HL-60/S4 treated with phorbol 12-myristate 13-acetate at 8.2 ng/mL for 4 days and 3 days (cell line): Measurements from ENCODE around the gene MPC1.
"Not testable (repeated sequence)": the region's sequence is repeated elsewhere in the genome, so short reads cannot be mapped to it uniquely, and the experiment has no call there.

Source experiments
- in situ Hi-C: fragments of 300-500 bp; cut with MboI; formaldehyde crosslinking; loops from 2 replicates; pipeline ENCODE4 v1.15.0; 2022; ENCODE audit warnings: low sequenced_read_pairs

Gene MPC1

DNA sequence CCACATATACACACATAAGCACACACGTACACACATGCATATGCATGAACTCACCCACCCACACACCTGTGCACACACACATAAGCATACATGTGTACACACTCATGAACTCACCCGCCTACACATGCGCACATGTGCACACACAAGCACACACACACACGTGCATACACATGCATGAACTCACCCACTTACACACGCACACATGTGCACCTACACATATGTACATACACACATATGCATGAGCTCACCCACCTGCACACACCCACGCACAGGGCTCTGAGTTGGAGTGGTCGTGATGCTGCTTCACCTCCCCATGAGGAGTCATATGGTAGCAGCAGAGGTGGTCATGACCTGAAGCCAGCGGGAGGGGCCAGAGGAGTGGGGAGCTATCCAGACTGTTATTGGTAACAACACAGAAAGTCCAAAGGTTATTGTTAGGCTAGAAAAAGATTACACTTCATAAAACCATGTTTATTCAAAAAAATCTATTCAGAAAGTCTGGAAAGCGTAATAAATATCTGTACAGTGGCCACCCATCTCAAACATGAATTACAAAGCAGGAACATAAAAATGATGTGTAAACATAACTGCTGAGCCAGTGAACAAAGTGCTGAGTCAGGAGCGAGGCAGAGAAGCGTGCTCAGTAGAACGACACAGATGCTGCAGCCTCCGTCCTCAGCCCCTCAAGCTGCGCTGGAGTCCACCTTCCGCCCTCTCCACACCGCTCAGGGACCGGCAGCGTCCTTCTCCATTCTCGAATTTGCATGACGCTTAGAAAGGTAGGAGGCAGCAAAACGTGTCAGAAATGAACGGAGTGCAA lies 26.4 kb upstream of the MPC1 start:
- in situ Hi-C loops: no loop called here

- in situ Hi-C loops: no loop called here
Observed at GRCh38 chr6:166406197-166406596, 23.5 kb upstream of the MPC1 start.

DNA sequence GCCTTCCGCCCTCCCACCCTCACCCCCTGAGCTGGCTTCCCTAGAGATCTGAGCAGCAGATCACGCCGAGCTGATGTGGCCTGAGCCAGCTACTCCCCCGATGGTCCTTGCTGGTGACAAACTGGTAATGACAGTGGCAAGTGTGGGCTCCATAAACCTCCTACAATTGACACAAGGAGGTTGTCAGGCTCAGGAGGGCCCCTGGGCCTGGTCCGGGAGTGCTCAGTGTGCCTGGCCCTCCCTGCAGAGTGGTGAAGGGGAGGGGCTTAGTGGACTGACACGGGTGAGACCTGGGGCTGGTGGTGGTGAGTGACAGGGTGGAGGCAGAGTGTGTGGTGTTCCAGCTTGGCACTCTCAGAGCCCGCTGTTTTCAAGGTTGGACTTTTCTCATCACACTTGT lies 22.6 kb upstream of the MPC1 start:
- in situ Hi-C loops: no loop called here

GRCh38 chr6:166402582-166403277 lies 20.0 kb upstream of the MPC1 start:
- in situ Hi-C loops: no loop called here

GRCh38 chr6:166400649-166401250 lies 18.0 kb upstream of the MPC1 start:
- in situ Hi-C loops: not testable (repeated sequence)

DNA sequence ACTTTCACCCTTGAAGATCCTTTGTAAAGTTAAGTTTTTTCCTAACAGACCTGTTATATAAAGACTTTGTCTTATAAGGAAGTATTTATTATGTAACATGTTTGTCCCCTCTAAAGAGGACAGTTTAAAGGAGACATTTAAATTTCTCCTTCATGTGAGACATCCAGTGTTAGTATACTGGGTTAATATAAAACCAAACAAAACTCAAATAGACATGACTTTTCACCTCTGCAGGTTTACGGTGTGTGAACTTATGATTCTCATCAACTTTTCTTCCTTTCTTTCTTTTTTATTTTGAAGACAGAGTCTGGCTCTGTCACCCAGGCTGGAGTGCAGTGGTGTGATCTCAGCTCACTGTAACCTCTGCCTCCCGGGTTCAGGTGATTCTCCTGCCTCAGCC lies 17.4 kb upstream of the MPC1 start:
- in situ Hi-C loops: no loop called here

DNA sequence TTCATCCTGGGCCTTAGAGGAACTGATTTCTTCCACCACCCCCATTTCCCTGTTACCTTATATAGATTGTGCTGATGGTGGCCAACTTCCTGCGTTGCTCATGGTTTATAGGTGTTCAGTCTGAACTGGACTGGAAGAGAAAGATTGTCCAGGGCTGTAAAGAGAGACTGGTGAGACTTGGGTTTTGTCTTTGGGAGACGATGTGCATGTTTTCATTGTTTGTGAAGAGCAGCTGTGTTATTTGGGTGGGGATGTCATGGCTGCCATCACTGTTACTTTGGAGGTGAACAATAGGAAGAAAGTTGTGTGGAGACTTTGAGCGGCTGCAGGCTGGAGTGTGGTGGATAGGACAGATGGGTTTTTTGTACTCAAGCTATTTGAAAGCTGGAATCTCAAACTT lies 15.6 kb upstream of the MPC1 start:
- in situ Hi-C loops: loop anchor here (5.0 kb wide), 1 partner anchor 121 kb away; no protein-coding TSS in a partner anchor

- in situ Hi-C loops: loop anchor here (5.0 kb wide), 1 partner anchor 121 kb away; no protein-coding TSS in a partner anchor
Observed at GRCh38 chr6:166397849-166398248, 15.1 kb upstream of the MPC1 start.

DNA sequence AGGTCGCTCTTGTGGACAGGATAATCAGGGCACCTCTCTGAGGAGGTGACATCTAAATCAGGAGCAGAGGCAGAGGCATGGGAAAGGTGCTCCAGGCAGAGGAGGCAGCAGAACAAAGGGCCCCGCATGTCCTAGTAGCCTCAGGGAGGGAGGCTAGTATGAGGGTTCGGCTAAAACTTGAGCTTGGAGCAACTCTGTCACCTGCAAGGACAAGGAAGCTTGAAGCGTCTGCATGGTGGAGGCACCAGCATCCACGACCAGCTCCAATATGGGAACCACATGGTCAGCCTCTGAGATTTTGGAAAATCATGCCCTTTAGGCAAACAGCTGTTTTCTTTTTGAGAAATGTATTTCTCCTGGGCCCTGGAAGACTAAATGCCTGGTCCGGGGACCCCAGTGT lies 13.0 kb upstream of the MPC1 start:
- in situ Hi-C loops: loop anchor here (5.0 kb wide), 1 partner anchor 118 kb away; no protein-coding TSS in a partner anchor

DNA sequence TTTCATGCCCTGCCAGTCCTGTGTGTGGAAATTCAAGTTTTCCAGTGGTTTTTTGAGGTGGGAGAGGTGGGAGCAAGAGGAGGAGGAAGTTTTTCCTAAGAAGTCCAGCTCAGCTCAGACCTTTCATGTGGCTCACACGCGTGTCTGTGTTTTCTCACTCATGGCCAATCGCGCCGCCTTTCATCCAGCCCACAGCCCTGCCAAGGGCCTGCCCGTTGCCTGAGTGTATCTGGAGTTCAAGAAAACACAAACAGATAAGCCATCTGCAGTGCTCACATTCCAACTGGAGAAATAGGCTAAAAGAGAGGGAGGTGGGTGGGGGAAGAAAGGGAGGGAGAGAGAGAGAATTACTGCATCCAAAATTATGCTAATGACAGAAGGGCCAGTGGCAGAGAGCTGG lies 12.6 kb upstream of the MPC1 start:
- in situ Hi-C loops: loop anchor here (5.0 kb wide), 1 partner anchor 118 kb away; no protein-coding TSS in a partner anchor

DNA sequence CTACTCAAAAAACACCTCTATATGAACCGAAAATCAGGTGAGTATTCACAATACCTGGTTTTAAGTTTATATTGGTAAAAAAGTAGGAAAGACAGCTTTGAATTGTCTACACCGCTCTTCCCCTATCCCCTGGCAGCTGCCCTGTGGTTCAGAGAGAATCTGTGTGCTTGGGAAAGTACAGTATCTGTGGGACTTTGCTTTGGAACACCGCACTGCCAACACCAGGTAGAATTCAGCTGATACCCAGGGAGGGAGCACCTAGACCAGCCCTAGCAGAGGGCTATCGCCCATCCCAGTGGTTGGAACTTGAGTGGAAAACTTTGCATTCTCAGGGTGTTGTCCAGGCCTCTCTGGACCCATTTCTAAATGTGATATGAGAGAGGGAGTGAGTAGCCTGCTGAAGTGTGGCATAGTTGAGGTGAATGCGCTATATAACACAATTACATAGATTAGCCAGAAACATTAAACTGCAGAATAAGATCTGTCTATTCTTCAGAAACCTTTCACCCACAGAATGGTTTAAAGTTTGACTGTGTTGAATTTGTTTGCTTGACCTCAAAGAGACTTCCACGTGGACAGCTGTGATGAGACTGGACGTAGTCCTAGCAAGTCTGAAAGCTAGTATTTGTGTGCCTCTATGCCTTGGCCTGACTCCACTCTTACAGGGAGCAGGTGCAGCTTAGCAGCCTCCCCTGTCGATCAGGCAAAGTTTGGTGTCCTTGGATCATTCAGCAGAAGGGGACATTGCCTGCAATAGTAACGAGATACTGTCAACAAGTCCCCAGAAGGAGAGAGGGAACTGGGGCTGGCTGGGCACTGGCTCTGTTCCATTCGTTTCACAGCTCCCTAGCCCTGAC lies 11.5 kb upstream of the MPC1 start:
- in situ Hi-C loops: no loop called here

GRCh38 chr6:166393535-166393823 lies 10.7 kb upstream of the MPC1 start:
- in situ Hi-C loops: no loop called here

GRCh38 chr6:166392755-166393534 lies 10.2 kb upstream of the MPC1 start:
- in situ Hi-C loops: not testable (repeated sequence)

GRCh38 chr6:166389119-166389518 lies 6.4 kb upstream of the MPC1 start:
- in situ Hi-C loops: no loop called here

GRCh38 chr6:166388290-166389004 lies 5.7 kb upstream of the MPC1 start:
- in situ Hi-C loops: no loop called here

GRCh38 chr6:166387642-166388289 lies 5.0 kb upstream of the MPC1 start:
- in situ Hi-C loops: no loop called here

DNA sequence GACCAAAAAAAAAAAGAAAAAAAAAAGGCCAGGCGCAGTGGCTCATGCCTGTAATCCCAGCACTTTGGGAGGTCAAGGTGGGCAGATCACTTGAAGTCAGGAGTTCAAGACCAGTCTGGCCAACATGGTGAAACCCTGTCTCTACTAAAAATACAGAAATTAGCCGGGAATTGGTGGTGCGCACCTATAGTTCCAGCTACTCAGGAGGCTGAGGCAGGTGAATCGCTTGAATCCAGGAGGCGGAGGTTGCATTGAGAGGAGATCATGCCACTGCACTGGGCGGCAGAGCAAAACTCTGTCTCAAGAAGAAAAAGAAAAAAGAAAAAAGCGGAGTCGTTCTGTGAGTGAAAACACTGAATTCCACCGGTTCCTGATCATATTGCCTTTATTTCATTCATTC lies 4.4 kb upstream of the MPC1 start:
- in situ Hi-C loops: not testable (repeated sequence)

GRCh38 chr6:166386111-166386510 lies 3.4 kb upstream of the MPC1 start:
- in situ Hi-C loops: no loop called here

- in situ Hi-C loops: not testable (repeated sequence)
Observed at GRCh38 chr6:166383802-166384363, 1.1 kb upstream of the MPC1 start.
